ENCODE measurements around the gene LRMDA.

Gene LRMDA

DNA sequence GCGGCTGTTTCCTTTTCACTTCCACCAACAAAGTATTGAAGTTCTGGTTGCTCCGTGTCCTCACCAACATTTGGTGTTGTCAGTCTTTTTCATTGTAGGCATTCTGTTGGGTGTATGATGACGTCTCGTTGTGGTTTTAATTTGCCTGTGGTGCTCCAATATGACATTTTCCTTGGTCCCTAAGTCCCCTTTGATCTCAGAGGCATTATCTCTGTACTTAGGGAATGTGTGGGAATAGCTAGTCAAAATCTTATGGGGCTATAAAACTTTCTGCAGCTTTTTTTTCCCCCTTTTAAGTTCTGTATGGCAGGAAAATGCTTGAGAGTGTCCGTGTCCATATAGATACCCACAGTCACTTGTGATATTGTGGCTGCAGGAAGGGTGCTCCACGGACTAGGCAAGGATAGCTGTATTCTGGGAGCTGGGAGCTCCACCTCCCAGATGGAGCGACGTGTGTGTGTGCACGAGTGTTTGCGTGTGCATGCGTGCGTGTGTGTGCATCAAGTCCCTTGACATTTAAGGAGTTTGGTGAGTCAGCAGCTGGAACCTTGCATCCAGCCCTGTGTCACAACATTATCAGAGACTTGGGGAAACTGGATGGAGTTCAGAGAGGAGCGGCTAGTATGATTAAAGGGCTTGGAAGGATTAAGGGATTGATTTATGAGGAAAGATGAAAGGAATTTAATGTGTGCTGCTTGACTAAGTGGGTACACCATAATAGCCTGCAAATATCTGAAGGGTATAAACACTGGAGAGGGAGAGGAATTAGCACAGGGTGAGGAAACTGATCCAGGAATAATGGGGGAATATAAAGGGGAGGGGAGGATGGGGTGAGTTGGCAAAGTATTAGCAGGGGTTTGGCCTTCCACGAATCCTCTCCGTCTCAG lies 66.8 kb downstream of the LRMDA start:
- CTCF ChIA-PET, result interaction anchor here (2.2 kb wide), 1 partner anchor 8 kb away, joined by 7 read pairs; no protein-coding TSS in a partner anchor
- TF ChIP-seq, protein P1, sequence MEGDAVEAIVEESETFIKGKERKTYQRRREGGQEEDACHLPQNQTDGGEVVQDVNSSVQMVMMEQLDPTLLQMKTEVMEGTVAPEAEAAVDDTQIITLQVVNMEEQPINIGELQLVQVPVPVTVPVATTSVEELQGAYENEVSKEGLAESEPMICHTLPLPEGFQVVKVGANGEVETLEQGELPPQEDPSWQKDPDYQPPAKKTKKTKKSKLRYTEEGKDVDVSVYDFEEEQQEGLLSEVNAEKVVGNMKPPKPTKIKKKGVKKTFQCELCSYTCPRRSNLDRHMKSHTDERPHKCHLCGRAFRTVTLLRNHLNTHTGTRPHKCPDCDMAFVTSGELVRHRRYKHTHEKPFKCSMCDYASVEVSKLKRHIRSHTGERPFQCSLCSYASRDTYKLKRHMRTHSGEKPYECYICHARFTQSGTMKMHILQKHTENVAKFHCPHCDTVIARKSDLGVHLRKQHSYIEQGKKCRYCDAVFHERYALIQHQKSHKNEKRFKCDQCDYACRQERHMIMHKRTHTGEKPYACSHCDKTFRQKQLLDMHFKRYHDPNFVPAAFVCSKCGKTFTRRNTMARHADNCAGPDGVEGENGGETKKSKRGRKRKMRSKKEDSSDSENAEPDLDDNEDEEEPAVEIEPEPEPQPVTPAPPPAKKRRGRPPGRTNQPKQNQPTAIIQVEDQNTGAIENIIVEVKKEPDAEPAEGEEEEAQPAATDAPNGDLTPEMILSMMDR (IDR thresholded peaks at IDR 0.05; ENCODE audit: control extremely low read depth, extremely low read depth, low read depth, missing control alignments), result no peak
- DNase-seq (ENCODE audit: extremely low spot score), result no peak
- POLR2A ChIA-PET, result no interaction called here

DNA sequence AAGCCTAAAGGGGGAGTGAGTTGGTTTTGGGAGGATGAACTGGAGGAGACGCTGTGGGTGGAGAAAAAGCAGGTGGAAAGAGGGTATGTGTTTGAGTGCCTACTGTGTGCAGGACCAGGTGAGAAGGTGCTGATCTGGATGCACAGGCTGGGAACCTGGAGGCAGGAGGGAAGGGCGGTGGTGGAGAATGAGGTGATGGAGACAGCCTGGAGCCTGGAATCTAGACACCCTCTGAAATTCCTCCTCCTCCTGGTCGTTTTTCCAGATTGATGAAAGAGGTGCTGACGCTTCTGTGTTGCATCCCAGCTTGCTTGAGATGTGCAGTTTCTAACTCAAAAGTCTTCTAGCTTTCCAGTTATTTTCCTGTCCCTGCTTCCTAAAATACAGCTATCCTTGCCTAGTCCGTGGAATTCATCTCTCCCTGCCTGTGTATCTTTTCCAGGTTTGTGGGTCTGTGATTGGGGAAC lies 67.5 kb downstream of the LRMDA start:
- TF ChIP-seq, protein P1 (IDR thresholded peaks at IDR 0.05; ENCODE audit: control extremely low read depth, extremely low read depth, low read depth, missing control alignments), result no peak
- no peak for DNase-seq (ENCODE audit: extremely low spot score)
- ChIA-PET CTCF (no interaction called here), POLR2A (no interaction called here)

DNA sequence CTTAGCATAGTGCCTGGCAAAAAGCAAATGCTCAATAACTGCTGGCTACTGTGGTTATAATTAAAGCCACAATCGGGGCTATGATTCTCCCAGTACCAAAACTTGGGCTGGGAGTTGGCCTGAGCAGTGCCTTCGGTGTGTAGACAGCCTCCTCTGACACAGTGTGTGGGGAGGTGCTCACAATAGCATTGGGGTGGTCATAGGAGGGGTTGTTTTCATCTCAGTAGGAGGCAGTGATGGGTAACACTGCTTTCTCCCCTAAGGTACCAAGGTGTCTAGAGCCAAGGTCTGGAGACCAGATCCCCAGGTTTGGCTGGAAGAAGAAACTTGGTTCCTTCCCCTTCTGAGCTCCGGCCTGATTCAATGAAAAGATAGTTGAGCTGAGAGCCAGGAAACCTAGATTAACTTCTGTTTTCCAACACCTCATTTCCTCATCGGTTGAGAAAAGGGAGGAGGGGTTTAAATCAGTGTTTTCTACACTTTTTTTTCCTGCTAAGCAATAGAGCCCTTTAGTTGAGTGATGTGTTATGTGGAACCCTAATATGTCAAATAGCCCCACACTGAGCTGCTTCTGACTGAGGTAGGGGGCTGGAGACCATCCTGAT lies 68.2 kb downstream of the LRMDA start:
- TF ChIP-seq, protein P1 (IDR thresholded peaks at IDR 0.05; ENCODE audit: control extremely low read depth, extremely low read depth, low read depth, missing control alignments), result no peak
- ChIA-PET CTCF (no interaction called here), POLR2A (no interaction called here)
- no peak for DNase-seq (ENCODE audit: extremely low spot score)

DNA sequence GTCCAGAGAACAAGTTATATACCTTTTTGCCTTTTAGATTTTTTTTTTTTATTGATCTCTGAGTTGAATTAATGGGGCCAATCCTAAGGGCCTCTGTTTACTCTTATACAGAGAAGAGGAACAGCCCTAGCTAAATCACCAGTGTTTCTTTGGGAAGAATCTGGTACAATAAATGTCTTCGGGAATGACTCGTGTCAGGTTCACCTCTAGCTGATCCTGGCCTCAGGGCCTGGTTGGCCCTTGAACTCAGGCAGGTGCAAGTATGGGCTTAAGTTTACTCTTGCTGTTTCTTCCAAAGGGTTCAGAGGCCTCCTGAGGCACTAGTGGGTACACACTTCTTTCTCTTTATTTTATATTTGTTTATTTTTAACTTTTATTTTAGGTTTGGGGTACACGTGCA lies 71.0 kb downstream of the LRMDA start:
- ChIA-PET CTCF (no interaction called here), POLR2A (no interaction called here)
- DNase-seq (ENCODE audit: extremely low spot score), result no peak
- TF ChIP-seq, protein P1 (IDR thresholded peaks at IDR 0.05; ENCODE audit: control extremely low read depth, extremely low read depth, low read depth, missing control alignments), result no peak

DNA sequence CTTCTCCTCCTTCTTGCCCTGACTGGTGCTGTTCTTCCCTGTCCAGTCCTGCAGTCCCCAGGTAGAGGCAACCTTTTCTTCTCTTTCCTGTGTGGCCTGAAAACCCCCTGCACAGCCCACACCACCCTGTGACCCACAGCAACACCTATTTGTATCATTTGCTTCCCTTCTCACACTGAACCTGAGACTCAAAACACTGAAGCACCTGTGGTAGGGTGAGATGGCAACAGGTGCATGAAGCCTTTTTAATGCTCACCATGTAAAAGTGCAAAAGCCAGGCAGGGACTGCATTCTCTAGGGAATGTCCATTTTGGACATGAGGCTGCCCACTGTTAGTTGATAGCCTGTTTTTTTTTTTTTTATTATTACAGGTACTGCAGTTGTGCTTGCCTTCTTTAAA lies 71.4 kb downstream of the LRMDA start:
- DNase-seq (ENCODE audit: extremely low spot score), result no peak
- TF ChIP-seq, protein P1 (IDR thresholded peaks at IDR 0.05; ENCODE audit: control extremely low read depth, extremely low read depth, low read depth, missing control alignments), result no peak
- ChIA-PET CTCF (no interaction called here), POLR2A (no interaction called here)

DNA sequence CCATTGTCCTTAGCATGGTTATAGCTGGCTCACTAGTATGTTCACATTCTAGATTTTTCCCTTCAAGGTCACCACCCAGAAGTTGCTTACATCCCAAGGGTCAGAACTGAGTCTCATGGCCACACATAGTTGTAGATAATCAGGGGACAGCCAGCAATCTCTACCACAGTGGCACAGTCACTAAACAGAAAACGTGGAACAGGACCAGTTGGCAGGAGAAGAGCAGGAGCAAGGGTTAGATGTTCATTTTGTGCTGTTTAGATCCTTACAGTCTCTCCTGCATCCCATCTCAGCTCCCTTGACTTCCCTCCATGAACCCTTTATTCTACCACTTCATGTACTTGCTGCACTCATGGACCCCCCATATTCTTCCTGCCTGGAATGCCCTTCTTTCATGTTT lies 73.9 kb downstream of the LRMDA start:
- TF ChIP-seq, protein P1 (IDR thresholded peaks at IDR 0.05; ENCODE audit: control extremely low read depth, extremely low read depth, low read depth, missing control alignments), result no peak
- no peak for DNase-seq (ENCODE audit: extremely low spot score)
- ChIA-PET POLR2A (interaction anchor here (0.6 kb wide), 1 partner anchor 89 kb away, joined by 3 read pairs; no protein-coding TSS in a partner anchor), CTCF (interaction anchor here (1.5 kb wide), 1 partner anchor 8 kb away, joined by 7 read pairs; no protein-coding TSS in a partner anchor)

Data from GM10248 (cell line).